GM21447 (cell line): ENCODE data around the gene HBG2.
"Not testable (repeated sequence)": the region's sequence is repeated elsewhere in the genome, so short reads cannot be mapped to it uniquely, and the experiment has no call there.

ENCODE experiments used
- ATAC-seq: cut with Tn5 transposase; IDR thresholded peaks from one replicate; pipeline ENCODE4 v1.9.1; 2021; ENCODE audit not compliant: unreplicated experiment

The HBG2 gene

GRCh38 chr11:5250543-5251204 is 3.9 kb downstream of the HBG2 start:
- no peak for ATAC-seq

DNA sequence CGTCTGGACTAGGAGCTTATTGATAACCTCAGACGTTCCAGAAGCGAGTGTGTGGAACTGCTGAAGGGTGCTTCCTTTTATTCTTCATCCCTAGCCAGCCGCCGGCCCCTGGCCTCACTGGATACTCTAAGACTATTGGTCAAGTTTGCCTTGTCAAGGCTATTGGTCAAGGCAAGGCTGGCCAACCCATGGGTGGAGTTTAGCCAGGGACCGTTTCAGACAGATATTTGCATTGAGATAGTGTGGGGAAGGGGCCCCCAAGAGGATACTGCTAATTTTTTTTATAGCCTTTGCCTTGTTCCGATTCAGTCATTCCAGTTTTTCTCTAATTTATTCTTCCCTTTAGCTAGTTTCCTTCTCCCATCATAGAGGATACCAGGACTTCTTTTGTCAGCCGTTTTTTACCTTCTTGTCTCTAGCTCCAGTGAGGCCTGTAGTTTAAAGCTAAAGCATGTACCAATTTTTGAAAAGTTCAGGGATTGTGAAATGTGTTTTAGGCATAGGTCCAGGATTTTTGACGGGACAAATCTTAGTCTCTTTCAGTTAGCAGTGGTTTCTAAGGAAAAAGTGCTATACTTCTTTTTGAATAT is 4.7 kb downstream of the HBG2 start, which contains the start of gene HBG1:
HBG1 (minus strand) TSS at position 51 of the 590 bp plus-strand sequence. CDS start 53 bp downstream, outside the sequence.
- ATAC-seq = not testable (repeated sequence)

GRCh38 chr11:5248498-5248897 is 6.1 kb downstream of the HBG2 start:
- ATAC-seq = not testable (repeated sequence)

- no peak for ATAC-seq
These were observed 6.9 kb downstream of the HBG2 start for GRCh38 chr11:5247472-5248192.

GRCh38 chr11:5246772-5247471 is 7.7 kb downstream of the HBG2 start:
- ATAC-seq = no peak

DNA sequence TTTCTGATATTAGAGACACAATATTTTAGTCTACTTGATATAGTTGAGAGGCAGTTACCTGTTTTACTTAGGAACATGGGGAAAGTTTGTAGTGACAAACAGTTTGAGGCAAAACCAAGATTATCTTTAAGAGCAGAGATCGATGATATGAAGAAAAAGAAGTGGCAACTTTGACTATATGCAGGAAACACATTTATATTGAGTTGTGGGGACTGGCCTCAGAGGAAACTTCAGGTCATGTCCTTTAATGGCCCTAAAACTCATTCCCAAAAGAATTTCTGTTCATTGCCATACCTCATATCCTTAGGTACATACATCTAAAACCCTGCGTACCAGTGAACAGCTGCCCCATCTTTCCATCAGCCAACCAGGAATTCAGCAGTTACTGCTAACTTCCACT is 9.4 kb downstream of the HBG2 start:
- ATAC-seq = no peak

GRCh38 chr11:5243816-5244180 is 10.8 kb downstream of the HBG2 start:
- no peak for ATAC-seq

- ATAC-seq = no peak
These were observed 11.4 kb downstream of the HBG2 start for GRCh38 chr11:5242933-5243815.

GRCh38 chr11:5242208-5242607 is 12.4 kb downstream of the HBG2 start:
- ATAC-seq = no peak

DNA sequence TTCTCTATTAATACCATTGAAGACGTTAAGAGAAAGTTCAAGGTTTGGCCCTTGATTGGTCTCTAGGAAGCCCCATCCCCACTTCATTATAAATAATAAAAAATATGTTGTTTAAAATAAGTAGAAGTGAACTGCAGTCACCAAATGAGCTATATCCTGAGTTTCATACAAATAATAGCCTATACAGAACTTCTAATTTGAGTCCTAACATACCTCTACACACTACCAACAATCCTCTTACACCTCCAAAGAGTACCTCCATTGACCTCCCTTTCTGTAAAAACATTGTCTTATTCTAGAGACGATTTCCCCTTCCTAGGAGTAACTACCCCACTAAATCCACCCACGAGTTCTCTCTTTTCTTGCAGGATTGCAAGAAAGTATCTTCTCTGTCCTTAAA is 13.1 kb downstream of the HBG2 start:
- no peak for ATAC-seq

DNA sequence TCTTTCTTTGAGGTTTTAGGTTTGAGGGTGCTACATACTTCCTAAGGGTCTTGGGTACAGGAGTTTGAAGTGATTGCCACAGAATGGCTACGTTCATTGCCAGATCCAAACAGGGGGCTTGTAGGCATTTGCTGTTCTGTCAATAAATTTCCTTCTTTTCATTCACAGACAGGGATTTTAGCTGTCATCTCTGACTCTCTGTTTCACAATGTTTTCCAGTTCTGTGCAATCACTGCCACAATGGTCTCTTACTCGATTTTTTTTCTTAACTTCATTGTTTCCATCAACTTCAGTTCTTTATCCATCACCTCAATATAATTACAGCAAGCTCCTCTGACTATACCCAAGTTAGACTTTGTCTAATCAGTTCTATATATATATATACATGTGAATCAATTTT is 14.1 kb downstream of the HBG2 start:
- no peak for ATAC-seq

GRCh38 chr11:5240056-5240455 is 14.5 kb downstream of the HBG2 start:
- ATAC-seq = no peak

- ATAC-seq = no peak
These were observed 15.5 kb downstream of the HBG2 start for GRCh38 chr11:5239046-5239445.

- ATAC-seq = no peak
These were observed 16.1 kb downstream of the HBG2 start for GRCh38 chr11:5238486-5238885.

DNA sequence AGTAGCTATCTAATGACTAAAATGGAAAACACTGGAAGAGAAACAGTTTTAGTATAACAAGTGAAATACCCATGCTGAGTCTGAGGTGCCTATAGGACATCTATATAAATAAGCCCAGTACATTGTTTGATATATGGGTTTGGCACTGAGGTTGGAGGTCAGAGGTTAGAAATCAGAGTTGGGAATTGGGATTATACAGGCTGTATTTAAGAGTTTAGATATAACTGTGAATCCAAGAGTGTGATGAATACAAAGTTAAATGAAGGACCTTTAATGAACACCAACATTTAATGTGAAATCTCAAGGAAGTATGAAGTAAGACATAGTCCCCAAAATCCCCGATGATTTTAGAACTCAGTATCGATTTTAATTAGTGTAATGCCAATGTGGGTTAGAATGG is 17.2 kb downstream of the HBG2 start:
- no peak for ATAC-seq

GRCh38 chr11:5235364-5236095 is 19.1 kb downstream of the HBG2 start:
- no peak for ATAC-seq

- ATAC-seq = peak; percentile 77
These were observed 20.2 kb downstream of the HBG2 start, which contains the start of gene HBD for GRCh38 chr11:5234381-5234834. HBD (minus strand) TSS chr11:5234483; CDS start chr11:5234433, 50 bp downstream.

GRCh38 chr11:5233307-5233706 is 21.3 kb downstream of the HBG2 start:
- ATAC-seq = no peak

- no peak for ATAC-seq
These were observed 21.8 kb downstream of the HBG2 start for GRCh38 chr11:5232821-5233220.

- ATAC-seq = no peak
These were observed 22.4 kb downstream of the HBG2 start for GRCh38 chr11:5232176-5232575.
